Measurements from ENCODE around the gene KHDC1.
"Not testable (repeated sequence)": the region's sequence is repeated elsewhere in the genome, so short reads cannot be mapped to it uniquely, and the experiment has no call there.

KHDC1 gene

DNA sequence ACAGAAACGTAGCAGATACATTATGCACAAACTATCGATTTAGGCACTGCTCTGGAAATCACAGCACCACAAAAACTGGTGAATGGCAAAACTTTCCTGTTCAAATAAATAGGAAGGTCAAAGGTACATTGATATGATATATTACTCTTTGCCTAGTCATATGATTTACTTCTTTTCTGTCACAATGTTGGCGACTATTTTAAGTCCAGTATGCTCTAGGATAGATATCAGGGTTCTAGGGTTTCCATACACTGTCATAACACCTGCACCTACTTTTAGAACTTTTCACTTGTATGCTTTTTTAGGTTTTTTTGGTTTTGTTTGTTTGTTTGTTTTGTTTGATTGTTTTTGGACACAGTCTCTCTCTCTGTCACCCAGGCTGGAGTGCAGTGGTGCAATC, 62.7 kb downstream of the KHDC1 start:
- intact Hi-C loops (cut with DNase I), result no loop called here
- no peak for DNase-seq

- no peak for DNase-seq
- intact Hi-C loops (cut with DNase I), result no loop called here
These were observed 68.3 kb downstream of the KHDC1 start for GRCh38 chr6:73194744-73195143.

DNA sequence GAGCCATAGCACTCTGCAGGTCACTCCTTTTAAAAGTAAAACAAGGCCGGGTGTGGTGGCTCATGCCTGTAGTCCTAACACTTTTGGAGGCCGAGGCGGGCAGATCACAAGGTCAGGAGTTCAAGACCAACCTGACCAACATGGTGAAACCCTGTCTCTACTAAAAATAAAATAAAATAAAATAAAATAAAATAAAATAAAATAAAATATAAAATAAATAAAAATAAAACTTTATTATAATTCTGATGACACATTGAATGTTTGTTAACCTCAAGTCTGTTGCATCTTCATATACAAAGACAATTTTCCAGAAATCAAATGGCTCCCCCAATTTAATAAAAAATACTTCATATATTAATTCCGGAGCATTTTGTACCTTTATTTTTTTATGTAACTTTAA, 69.7 kb downstream of the KHDC1 start:
- intact Hi-C loops (cut with DNase I); DNase-seq: not testable (repeated sequence)
